HCT116 (cell line): ENCODE measurements around the gene SCN3B. TPM values are rescaled to one million over a fixed set of nuclear protein-coding genes. Genes with fewer than 3 reads are reported as not detected.

Source experiments
- ATAC-seq: fragments of 200-7000 bp; cut with Tn5 transposase; 2 replicates; pipeline ENCODE4 v1.9.1; 2020; ENCODE audit warnings: mild to moderate bottlenecking, moderate library complexity
- BruUV-seq: library from RNA; stranded (reverse); fragments of 400-500 nt; replicated peaks from 2 replicates; lab custom pipeline; 2021; lab: Mats Ljungman, UMichigan
- CTCF ChIA-PET: fragments of 300-600 bp; sonication (Branson Sonifier 250); formaldehyde crosslinking; loops from one replicate; lab custom pipeline; 2021; ENCODE audit warnings: antibody characterized with exemption; lab: Charles Lee
- POLR2A ChIA-PET: fragments of 300-600, 350-600 bp; sonication (Branson Sonifier 250); formaldehyde crosslinking; loops from one replicate; lab custom pipeline; 2021; ENCODE audit warnings: antibody characterized with exemption; lab: Charles Lee
- RAD21 ChIA-PET, 2 experiments: fragments of 300-600 bp; sonication (Branson Sonifier 250); formaldehyde crosslinking; loops; one replicate each; lab custom pipeline; 2023; ENCODE audit warnings: low total read pairs in 2 of 2; ENCODE audit not compliant: uncharacterized antibody in 2 of 2, unreplicated experiment in 2 of 2, low non-redundant PET in 1 of 2; lab: Charles Lee
- DNase-seq: peaks from one replicate; pipeline ENCODE4 v3.0.0-alpha.2; 2010; ENCODE audit warnings: low read depth, low spot score
- H2AFZ ChIP-seq: fragments of 200-600 bp; shearing (Covaris generic), sonication (generic); 2 replicates; pipeline ENCODE4 v1.6.1; 2017; ENCODE audit warnings: low read depth, mixed run types, mixed read lengths, antibody characterized with exemption, low read length; ENCODE audit not compliant: poor library complexity, severe bottlenecking
- H3K27ac ChIP-seq: 2 replicates; pipeline ENCODE4 v1.5.1; 2012; ENCODE audit warnings: low read depth, low read length
- H3K27me3 ChIP-seq: fragments of 200-600 bp; sonication (generic); 2 replicates; pipeline ENCODE4 v1.6.1; 2016; ENCODE audit warnings: mixed run types, low read length, mixed read lengths; ENCODE audit not compliant: insufficient read depth
- H3K36me3 ChIP-seq, 2 experiments: fragments of 200-500 bp in 1 of 2; fragments of 200-600 bp in 1 of 2; sonication (Bioruptor generic) in 1 of 2; sonication (generic) in 1 of 2; 2 replicates each; pipeline versions ENCODE4 v1.5.1 to v1.6.1; 2014 to 2016; ENCODE audit warnings: low read length in 2 of 2, inconsistent platforms in 1 of 2, mixed read lengths in 1 of 2, mixed run types in 1 of 2; ENCODE audit not compliant: insufficient read depth in 2 of 2, control insufficient read depth in 1 of 2
- H3K4me1 ChIP-seq, 2 experiments: fragments of 200-600 bp in 1 of 2; sonication (generic) in 1 of 2; 2 replicates each; pipeline versions ENCODE4 v1.5.1 to v1.6.1; 2012 to 2017; ENCODE audit warnings: low read length in 2 of 2, inconsistent platforms in 1 of 2, mild to moderate bottlenecking in 1 of 2, mixed read lengths in 1 of 2, mixed run types in 1 of 2, moderate library complexity in 1 of 2; ENCODE audit not compliant: insufficient read depth in 2 of 2, control insufficient read depth in 1 of 2
- H3K4me2 ChIP-seq: fragments of 200-600 bp; sonication (generic); 2 replicates; pipeline ENCODE4 v1.6.1; 2017; ENCODE audit warnings: mixed run types, low read length, mixed read lengths
- H3K4me3 ChIP-seq, 2 experiments: fragments of 200-600 bp in 1 of 2; sonication (generic) in 1 of 2; replicated peaks in 1 of 2; 2 replicates each; pipeline ENCODE4 v1.5.1; 2011 to 2016; ENCODE audit warnings: low read length in 2 of 2, control low read depth in 1 of 2, low read depth in 1 of 2, mild to moderate bottlenecking in 1 of 2, mixed read lengths in 1 of 2, mixed run types in 1 of 2
- H3K79me2 ChIP-seq: fragments of 200-600 bp; sonication (generic); 2 replicates; pipeline ENCODE4 v1.6.1; 2017; ENCODE audit warnings: mild to moderate bottlenecking, mixed run types, low read length, moderate library complexity, mixed read lengths; ENCODE audit not compliant: insufficient read depth
- H3K9ac ChIP-seq: fragments of 200-600 bp; sonication (generic); 2 replicates; pipeline ENCODE4 v1.6.1; 2016; ENCODE audit warnings: low read length, mixed read lengths
- H3K9me2 ChIP-seq: fragments of 200-600 bp; sonication (generic), shearing (Covaris generic); 2 replicates; pipeline ENCODE4 v1.6.1; 2017; ENCODE audit warnings: mixed run types, mild to moderate bottlenecking, moderate library complexity; ENCODE audit not compliant: insufficient read depth
- H3K9me3 ChIP-seq, 2 experiments: fragments of 200-500 bp in 1 of 2; fragments of 200-600 bp in 1 of 2; sonication (Bioruptor generic) in 1 of 2; sonication (generic) in 1 of 2; 2 replicates each; pipeline ENCODE4 v1.6.1; 2014 to 2017; ENCODE audit warnings: low read length in 2 of 2, mixed read lengths in 2 of 2, inconsistent platforms in 1 of 2, low read depth in 1 of 2, mild to moderate bottlenecking in 1 of 2, mixed run types in 1 of 2, moderate library complexity in 1 of 2; ENCODE audit not compliant: control insufficient read depth in 1 of 2, insufficient read depth in 1 of 2
- H4K20me1 ChIP-seq: fragments of 200-600 bp; sonication (generic), shearing (Covaris generic); 2 replicates; pipeline ENCODE4 v1.6.1; 2017; ENCODE audit warnings: mixed run types, mild to moderate bottlenecking, moderate library complexity; ENCODE audit not compliant: insufficient read depth
- CBX3 ChIP-seq: IDR thresholded peaks from 2 replicates; pipeline ENCODE4 v1.6.1; 2012; ENCODE audit warnings: low read depth
- CEBPB ChIP-seq: IDR thresholded peaks from 2 replicates; pipeline ENCODE4 v1.6.1; 2012; ENCODE audit warnings: low read depth
- ELF1 ChIP-seq: IDR thresholded peaks from 2 replicates; pipeline ENCODE4 v1.6.1; 2012; ENCODE audit warnings: low read depth, borderline replicate concordance
- EZH2phosphoT487 ChIP-seq: fragments of 200-600 bp; IDR thresholded peaks from 2 replicates; pipeline ENCODE4 v1.6.1; 2018; ENCODE audit warnings: antibody characterized with exemption, borderline replicate concordance
- FOSL1 ChIP-seq: IDR thresholded peaks from 2 replicates; pipeline ENCODE4 v1.6.1; 2012; ENCODE audit warnings: low read depth
- JUND ChIP-seq: IDR thresholded peaks from 2 replicates; pipeline ENCODE4 v1.6.1; 2012
- POLR2AphosphoS5 ChIP-seq: IDR thresholded peaks from 2 replicates; pipeline ENCODE4 v1.6.1; 2011; ENCODE audit warnings: mild to moderate bottlenecking, low read depth, low read length, moderate library complexity
- SIN3A ChIP-seq: IDR thresholded peaks from 2 replicates; pipeline ENCODE4 v1.6.1; 2012; ENCODE audit warnings: low read depth
- SRF ChIP-seq: IDR thresholded peaks from 2 replicates; pipeline ENCODE4 v1.6.1; 2012; ENCODE audit warnings: low read depth
- YY1 ChIP-seq: IDR thresholded peaks from 2 replicates; pipeline ENCODE4 v1.6.1; 2011; ENCODE audit warnings: low read length, low read depth, moderate library complexity, mild to moderate bottlenecking; ENCODE audit not compliant: insufficient replicate concordance; ENCODE audit errors: extremely low read depth
- intact Hi-C: fragments of 100-400 bp; cut with micrococcal nuclease; formaldehyde crosslinking; loops from 2 replicates; pipeline ENCODE4 v1.10.0; 2022
- total RNA-seq: library from RNA; stranded (reverse); gene quantifications from one replicate; pipeline ENCODE4 v1.2.1, GENCODE V29; 2021; ENCODE audit not compliant: unreplicated experiment
- TF ChIP-seq, protein P1 (sequence below): IDR thresholded peaks from 2 replicates; pipeline ENCODE4 v1.6.1; 2011; ENCODE audit warnings: mild to moderate bottlenecking, low read length, moderate library complexity; ENCODE audit not compliant: insufficient replicate concordance; ENCODE audit errors: extremely low read depth
- TF ChIP-seq, protein P2 (sequence below): IDR thresholded peaks from 2 replicates; pipeline ENCODE4 v1.6.1; 2012
- TF ChIP-seq, protein P3 (sequence below): IDR thresholded peaks from 2 replicates; pipeline ENCODE4 v1.6.1; 2012

SCN3B gene
- total RNA-seq, 1 experiment from 2014 or later = 0.05 TPM

DNA sequence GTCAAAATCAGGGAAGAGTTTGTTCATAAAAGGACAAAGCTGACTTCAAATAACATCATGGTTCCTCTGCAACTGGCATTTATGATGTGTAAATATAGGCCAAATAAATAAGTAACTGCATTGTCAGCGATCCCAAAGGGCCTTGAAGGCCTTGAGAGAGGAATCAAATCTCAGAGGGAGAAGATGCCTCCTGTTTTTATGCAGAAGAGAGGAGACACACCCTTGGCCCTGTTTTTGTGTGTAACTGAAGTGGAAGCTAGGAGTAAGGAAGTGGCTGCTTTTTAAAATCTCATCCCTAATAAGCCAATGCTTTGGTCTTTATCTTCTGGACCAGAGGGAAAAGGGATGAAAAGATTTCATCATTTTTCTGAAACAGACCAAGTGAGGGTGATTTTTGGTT, 15.7 kb upstream of the SCN3B start:
- DNase-seq (no peak), ATAC-seq (no peak)
- TF ChIP-seq YY1 (no peak), SRF (no peak), FOSL1 (no peak), ELF1 (no peak), JUND (no peak), POLR2AphosphoS5 (no peak), CEBPB (no peak), SIN3A (no peak), CBX3 (no peak), EZH2phosphoT487 (no peak)
- TF ChIP-seq, protein P1, sequence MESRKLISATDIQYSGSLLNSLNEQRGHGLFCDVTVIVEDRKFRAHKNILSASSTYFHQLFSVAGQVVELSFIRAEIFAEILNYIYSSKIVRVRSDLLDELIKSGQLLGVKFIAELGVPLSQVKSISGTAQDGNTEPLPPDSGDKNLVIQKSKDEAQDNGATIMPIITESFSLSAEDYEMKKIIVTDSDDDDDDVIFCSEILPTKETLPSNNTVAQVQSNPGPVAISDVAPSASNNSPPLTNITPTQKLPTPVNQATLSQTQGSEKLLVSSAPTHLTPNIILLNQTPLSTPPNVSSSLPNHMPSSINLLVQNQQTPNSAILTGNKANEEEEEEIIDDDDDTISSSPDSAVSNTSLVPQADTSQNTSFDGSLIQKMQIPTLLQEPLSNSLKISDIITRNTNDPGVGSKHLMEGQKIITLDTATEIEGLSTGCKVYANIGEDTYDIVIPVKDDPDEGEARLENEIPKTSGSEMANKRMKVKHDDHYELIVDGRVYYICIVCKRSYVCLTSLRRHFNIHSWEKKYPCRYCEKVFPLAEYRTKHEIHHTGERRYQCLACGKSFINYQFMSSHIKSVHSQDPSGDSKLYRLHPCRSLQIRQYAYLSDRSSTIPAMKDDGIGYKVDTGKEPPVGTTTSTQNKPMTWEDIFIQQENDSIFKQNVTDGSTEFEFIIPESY = no peak
- TF ChIP-seq, protein P2, sequence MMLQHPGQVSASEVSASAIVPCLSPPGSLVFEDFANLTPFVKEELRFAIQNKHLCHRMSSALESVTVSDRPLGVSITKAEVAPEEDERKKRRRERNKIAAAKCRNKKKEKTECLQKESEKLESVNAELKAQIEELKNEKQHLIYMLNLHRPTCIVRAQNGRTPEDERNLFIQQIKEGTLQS = no peak
- TF ChIP-seq, protein P3, sequence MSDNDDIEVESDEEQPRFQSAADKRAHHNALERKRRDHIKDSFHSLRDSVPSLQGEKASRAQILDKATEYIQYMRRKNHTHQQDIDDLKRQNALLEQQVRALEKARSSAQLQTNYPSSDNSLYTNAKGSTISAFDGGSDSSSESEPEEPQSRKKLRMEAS = no peak
- intact Hi-C loops = no loop called here
- no peaks in the 10 kb centered on the region for H4K20me1 ChIP-seq
- RAD21 ChIA-PET = no interaction called here
- CTCF ChIA-PET = no interaction called here
- H3K27ac ChIP-seq = no peak overlapping the region
- no peaks in the 10 kb centered on the region for H3K79me2 ChIP-seq
- H3K4me3 ChIP-seq = no peak overlapping the region
- POLR2A ChIA-PET = no interaction called here
- no peaks in the 10 kb centered on the region for H3K4me1 ChIP-seq
- H3K27me3 ChIP-seq = peaks cover 31% of the 10 kb centered on the region
- no peaks in the 10 kb centered on the region for H3K9me2 ChIP-seq
- H3K4me2 ChIP-seq = no peak overlapping the region
- no peaks in the 10 kb centered on the region for H3K9me3 ChIP-seq
- H3K36me3 ChIP-seq = no peaks in the 10 kb centered on the region
- no TSS peak for BruUV-seq
- H3K9ac ChIP-seq = no peak overlapping the region
- no peak overlapping the region for H2AFZ ChIP-seq
